NCI-H2081 (cell line): ENCODE results near the gene LAMC2.
A peak's percentile ranks its signal among the peaks of the same experiment; 100 is the strongest.
"Not testable (repeated sequence)": the region's sequence is repeated elsewhere in the genome, so short reads cannot be mapped to it uniquely, and the experiment has no call there.

Source experiments
- DNase-seq, 2 experiments: peaks; one replicate each; lab custom pipeline; 2025; lab: John Stamatoyannopoulos, UW

Gene LAMC2

DNA sequence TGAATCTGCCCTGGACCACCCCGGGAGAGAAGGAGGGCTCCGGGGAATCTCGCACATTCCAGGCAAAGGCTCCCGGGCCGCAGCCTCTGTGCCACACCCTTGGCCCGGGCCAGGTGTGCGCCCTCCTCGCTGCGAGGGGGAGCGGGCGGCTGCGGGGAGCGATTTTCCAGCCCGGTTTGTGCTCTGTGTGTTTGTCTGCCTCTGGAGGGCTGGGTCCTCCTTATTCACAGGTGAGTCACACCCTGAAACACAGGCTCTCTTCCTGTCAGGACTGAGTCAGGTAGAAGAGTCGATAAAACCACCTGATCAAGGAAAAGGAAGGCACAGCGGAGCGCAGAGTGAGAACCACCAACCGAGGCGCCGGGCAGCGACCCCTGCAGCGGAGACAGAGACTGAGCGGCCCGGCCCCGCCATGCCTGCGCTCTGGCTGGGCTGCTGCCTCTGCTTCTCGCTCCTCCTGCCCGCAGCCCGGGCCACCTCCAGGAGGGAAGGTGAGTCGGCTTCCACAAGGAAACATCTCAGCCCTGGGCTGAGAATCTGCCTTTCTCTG is at the start of gene LAMC2:
TSS of gene LAMC2 (plus strand) at position 324 of the 550 bp plus-strand sequence. CDS start at position 413, 89 bp downstream.
- peak; percentile 72 to 79 for DNase-seq

DNA sequence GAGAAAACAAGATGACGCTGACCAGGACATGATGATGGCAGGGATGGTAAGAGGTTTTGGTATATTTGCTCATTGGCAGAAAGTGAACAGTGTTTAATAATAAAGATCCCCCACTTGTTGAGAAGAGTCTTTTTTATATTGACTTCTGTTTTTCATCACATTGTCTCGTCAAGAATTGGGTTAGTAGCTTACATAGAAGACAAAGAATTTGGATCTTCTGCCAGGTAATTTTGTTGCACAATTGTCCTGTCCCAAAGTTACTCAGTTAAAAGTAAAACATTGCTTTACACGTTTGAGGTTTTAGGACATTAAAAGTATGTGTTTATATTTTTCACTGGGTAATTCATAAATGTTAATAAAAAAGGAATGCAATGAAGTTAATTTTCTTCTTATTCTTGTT is 48.3 kb upstream of the LAMC2 start:
- no peak for DNase-seq

DNA sequence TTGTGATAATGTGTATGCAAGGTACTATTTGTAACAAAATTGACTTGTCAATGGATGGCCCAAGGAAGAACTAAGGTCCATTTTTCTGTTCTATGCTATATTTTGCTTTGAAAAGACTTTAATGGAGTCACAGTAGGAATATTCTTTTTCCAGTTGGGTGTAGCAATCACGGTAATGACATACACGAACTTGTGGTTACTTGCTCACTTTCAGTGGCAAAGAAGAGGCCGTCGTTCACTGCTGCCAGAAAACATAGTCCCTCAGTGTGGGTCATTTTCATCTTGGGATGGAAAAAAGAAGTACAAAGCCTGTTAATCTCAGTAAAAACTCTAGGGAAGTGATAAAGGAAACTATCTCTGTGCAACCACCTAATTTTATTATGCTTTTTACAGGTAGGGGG is 47.8 kb upstream of the LAMC2 start:
- no peak for DNase-seq

DNA sequence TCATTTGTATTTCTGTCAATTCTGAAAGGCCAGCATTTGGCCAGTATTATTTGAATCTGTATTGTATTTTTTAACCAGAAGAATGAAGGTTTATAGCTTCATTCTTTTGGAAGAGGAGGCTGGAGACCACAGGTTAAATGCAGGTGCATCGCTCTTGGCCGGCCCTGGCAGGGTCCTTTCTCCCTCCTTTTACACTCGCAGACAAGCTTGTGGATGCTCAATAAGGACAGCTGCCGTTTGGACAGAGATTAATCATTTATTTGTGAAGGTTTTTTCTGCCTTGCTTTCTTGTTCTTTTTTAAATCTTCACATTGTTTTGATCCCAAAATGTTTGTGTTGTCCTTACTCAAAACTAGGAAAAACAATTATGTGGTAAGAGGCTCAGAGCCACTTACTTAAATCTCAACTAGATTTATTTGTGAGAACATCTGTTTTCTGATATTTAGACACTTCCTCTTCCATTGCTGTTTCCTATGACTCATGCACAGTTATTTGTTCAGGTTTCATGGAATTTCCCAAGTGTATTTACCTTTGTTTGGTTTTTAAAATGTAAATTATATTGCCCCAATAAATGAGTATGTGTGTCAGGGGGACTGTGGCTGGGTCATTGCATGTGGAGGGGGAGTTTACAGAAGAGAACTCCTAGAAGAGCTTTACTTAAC is 46.7 kb upstream of the LAMC2 start:
- DNase-seq = no peak

DNA sequence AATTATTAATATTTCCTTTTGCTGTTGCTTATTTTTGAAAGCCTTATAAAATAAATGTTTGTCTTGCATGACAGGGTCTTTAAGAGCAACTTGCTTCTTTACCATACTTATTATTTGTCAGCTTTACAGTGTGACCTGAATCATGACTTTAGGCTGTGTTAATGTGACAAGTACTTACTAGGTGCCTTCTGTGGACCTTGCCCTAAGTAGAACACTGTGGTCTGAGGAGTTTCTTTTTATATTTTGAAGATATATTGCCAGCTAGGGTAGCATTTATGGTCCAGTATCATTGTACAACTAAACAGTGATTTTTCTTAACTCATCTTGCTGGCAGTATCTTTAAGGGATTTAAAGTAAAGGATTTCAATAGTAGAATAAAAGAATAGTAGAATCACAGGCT is 45.4 kb upstream of the LAMC2 start:
- DNase-seq = no peak

DNA sequence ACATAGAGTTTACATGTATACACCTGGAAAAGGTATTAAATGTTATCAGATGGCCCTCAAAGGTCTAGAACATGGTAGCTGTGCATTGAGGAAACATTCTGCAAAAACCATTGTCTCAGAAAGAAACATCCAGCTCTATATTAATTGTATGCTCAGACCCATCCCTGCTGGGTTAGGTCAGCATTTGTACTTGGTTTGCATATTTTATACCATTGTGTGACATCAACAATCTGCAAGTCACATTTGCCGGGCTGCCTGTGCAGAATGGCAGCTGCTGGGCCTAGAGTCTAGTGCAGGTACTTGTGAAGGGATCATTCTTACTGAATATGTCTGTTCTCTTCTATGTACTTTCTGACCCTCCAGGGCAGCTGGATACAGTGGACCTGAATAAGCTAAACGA is 43.9 kb upstream of the LAMC2 start:
- no peak for DNase-seq

DNA sequence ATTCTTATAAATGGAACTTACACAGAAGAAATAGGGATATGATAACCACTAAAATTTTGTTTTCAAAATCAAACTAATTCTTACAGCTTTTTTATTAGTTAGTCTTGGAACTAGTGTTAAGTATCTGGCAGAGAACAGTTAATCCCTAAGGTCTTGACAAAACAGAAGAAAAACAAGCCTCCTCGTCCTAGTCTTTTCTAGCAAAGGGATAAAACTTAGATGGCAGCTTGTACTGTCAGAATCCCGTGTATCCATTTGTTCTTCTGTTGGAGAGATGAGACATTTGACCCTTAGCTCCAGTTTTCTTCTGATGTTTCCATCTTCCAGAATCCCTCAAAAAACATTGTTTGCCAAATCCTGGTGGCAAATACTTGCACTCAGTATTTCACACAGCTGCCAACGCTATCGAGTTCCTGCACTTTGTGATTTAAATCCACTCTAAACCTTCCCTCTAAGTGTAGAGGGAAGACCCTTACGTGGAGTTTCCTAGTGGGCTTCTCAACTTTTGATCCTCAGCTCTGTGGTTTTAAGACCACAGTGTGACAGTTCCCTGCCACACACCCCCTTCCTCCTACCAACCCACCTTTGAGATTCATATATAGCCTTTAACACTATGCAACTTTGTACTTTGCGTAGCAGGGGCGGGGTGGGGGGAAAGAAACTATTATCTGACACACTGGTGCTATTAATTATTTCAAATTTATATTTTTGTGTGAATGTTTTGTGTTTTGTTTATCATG is 42.3 kb upstream of the LAMC2 start:
- DNase-seq = no peak

DNA sequence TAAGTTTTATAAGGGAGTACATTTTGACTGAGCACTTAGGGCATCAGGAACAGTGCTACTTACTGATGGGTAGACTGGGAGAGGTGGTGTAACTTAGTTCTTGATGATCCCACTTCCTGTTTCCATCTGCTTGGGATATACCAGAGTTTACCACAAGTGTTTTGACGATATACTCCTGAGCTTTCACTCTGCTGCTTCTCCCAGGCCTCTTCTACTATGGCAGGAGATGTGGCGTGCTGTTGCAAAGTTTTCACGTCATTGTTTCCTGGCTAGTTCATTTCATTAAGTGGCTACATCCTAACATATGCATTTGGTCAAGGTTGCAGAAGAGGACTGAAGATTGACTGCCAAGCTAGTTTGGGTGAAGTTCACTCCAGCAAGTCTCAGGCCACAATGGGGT is 41.3 kb upstream of the LAMC2 start:
- no peak for DNase-seq

DNA sequence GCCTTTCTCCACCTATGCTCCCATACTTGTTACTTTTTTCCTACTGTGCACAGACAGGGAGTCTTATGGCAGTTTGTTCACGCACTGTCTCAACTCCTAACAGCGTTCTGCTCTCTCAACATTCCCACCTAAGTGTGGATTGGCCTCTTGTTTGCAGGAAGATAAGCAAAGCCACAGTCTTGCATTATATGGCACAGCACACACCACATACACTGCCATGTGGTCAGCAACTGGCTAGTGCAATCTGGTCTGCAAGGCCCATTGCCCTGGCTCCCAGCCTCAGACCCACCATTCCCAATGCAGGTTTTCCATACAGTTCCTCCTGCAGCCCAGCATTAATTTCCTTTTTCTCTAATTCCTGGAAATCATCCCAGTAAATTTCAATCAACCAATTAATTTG is 38.3 kb upstream of the LAMC2 start:
- no peak for DNase-seq

DNA sequence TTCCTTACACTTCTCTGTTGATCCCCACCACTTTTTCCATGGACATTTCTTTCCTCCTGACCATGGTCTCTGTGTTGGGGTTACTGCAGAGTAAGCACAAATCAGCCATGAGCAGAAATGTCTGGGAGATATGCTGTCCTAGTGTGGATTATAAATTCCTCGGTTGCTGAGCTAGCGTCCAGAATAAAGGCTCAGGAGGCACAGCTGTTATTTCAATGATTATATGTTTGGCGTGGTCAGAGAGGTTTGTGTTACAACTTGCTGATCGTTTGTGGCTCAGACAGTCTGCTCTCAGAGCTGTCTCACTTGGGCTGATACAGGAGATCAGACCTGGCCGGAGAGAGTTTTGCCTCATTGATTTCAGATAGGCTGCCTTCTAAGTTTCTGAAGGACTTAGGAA is 37.5 kb upstream of the LAMC2 start:
- no peak for DNase-seq

DNA sequence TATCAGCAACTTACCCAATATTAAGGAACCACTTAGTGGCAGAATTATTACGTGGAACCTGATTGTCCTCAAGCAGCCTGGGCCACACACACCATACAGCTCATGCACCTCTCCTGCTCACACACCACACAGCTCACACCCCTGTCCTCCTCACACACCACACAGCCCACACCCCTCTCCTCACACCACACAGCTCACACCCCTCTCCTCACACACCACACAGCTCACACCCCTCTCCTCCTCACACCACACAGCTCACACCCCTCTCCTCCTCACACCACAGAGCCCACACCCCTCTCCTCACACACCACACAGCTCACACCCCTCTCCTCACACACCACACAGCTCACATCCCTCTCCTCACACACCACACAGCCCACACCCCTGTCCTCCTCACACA is 36.8 kb upstream of the LAMC2 start:
- DNase-seq = no peak

DNA sequence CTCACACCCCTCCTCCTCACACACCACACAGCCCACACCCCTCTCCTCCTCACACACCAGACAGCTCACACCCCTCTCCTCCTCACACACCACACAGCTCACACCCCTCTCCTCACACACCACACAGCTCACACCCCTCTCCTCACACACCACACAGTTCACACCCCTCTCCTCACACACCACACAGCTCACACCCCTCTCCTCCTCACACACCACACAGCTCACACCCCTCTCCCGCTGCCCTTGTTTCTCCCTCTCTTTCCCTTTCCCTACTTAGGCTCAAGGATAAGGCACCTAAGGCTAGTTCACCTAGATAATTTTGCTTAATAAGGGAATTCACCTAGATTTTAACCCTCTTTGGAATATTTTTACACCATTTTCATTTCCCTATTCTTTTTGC is 36.0 kb upstream of the LAMC2 start:
- not testable (repeated sequence) for DNase-seq

DNA sequence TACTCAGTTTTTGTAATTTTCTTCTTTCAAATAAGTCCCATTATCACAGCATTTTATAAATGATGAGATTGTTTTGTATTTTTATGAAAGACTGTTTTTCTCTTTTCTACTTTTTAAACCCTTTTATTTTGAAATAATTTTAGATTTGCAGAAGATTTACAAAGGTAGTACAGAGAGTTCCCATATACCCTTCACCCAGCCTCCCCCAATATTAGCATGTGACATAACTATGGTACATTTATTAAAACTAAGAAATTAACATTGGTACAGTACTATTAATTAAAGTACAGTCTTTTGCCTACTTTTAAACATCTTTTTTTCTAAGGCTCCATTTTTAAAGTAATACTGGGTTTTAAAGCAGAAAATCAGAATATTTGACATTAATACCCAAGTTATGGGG is 35.6 kb upstream of the LAMC2 start:
- DNase-seq = no peak

DNA sequence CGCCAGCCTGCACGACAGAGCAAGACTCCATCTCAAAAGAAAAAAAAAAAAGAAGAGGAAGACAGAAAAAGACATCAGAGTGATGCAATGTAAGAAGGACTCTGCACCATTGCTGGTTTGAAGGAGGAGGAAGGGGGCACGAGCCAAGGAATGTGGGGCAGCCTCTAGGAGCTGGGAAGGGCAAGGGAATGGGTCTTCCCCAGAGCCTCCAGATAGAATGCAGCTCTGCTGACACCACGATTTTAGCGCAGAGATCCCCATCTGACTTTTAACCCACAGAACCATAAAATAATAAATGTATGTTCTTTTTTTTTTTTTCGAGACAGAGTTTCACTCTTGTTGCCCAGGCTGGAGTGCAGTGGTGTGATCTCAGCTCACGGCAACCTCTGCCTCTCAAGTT is 33.9 kb upstream of the LAMC2 start:
- DNase-seq = no peak

DNA sequence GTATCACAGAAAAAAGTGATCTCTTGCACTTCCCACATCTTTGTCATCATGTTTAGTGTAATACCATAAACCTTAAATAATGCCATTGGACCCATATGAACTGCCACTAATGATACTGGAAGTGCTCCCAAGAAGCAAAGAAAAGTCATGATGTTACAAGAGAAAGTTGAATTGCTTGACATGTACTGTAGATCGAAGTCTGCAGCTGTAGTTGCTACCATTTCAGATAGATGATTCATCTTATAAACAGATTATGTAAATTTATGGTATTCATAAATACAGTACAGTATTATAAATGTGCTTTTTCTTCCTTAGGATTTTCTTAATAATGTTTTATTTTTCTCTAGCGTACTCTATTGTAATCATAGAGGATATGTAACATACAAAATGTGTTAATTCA is 30.1 kb upstream of the LAMC2 start:
- no peak for DNase-seq

DNA sequence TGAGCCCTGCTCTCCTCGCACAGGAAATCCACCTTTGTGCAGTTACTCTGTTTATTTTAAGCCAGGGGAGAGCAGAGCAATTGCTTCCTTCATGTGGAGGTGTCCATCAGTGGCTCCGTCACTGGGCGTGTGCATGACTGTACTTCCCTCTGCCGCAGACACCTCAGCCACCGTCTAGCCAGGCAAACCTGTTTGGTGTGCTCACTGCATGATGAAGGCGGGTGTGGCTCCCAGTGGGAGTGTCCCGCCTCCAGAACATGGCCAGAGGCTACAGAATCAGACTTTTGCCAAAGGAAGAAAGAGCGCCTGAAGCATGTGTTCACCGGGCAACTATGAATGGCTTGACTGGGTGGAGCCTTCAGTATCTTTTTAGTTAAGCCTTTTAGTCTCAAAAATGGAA is 26.1 kb upstream of the LAMC2 start:
- peak; percentile 28 to 29 for DNase-seq

DNA sequence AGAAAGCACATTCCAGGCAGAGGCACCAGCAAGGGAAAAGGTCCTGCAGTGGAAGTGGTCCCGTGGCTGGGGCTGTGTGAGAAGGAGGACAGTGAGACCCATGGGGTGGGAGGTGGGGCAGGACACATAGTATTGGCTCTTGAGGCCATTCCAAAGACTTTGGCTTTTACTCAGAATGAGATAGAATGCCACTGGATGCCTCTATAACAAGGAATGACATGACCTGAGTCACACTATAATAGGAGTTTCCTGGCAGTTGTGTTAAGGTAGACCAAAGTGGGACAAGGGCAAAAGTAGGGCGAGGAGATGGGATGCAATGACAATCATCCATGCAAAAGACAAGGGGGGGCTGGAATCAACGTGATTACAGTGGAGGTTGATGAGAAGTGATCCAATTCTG is 24.7 kb upstream of the LAMC2 start:
- no peak for DNase-seq

DNA sequence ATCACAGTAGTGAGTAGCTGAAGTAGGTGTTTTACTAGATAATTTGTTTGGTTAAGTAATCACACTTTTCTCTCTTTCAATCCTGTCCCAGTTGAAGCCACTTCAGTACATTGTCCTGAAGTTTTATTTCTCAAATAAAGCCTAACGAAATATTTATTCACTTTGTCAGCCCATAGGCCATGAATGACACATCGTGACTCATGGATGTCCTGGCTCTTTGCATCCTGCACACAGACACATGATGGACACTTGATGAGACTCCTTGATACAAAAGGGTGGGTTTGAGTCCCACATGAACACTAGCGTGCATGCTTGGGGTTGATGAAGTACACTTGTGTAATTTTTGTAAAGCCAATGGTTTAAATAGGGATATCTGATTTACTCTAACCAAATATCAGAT is 22.7 kb upstream of the LAMC2 start:
- DNase-seq = no peak

DNA sequence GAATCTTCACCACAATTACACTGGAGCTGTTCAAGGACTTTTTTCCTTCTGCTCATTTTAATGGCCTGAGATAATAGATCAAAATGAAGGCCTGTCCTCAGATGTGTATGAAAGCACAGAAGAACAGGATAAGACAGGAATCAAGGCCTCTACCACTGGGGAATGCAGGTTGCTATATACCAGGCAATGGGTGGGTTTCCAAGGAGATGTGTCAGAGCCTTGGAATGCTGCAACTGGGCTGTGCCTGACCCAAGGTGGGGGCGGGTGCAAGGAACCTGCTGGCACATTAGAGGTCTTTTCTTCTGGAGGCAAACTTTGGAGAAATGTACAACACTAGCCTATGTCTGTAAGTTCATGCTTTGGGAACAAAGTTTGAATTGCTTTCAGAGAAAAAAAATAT is 21.7 kb upstream of the LAMC2 start:
- DNase-seq = no peak

DNA sequence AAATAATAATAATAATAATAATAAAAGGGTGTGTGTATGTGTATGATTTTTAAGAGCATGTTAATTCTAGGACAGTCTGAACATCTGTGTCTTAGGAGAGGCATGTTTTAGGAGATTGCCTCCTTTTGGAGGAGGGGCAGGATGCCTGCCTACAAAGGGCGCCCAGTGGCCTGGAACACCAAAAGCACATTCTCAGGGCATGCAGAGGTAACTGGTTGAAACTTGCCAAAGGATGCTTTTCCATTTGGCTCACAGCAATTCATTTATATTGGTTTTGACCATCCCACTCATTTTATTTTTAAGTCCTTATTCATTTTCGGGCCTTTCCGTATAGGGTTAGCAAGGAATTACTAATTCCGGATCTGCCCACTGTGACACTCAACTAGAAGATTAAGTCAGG is 21.1 kb upstream of the LAMC2 start:
- DNase-seq = no peak

DNA sequence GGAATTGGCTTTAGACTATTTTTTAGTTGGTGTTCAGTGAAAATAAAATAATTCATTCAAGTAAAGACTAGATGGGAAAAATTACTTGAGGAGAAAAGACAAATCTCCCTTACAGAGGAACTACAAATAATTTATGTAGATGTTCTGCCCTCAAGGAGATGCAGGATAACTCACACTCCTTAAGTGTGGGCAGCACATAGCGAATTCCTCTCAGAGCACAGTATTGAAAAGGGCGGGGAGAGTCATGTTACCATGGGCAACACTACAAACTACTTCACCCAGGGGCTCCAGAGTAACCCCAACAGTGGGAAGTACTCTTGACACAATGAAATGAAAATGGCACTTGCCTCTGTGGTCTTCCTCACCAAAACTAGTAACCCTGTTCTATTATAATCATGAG is 20.6 kb upstream of the LAMC2 start:
- no peak for DNase-seq

DNA sequence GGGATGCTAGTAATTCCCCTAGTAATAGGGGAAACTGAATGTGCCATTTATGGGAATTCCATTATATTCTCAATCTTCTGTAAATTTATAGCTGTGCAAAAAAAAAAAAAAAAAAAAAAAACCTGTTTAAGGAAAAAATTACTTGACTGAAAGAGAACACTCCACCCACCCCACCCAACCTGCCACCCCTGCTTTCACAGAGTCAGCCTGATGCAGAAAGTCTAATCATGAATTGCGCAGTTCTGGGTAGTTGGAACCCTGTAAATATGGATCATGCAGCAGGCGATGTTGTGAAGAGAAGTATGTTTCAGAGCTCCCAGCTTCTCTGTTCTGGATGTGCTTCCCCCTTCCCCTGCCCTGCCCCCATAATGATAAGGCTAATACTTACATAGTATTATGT is 19.6 kb upstream of the LAMC2 start:
- no peak for DNase-seq

DNA sequence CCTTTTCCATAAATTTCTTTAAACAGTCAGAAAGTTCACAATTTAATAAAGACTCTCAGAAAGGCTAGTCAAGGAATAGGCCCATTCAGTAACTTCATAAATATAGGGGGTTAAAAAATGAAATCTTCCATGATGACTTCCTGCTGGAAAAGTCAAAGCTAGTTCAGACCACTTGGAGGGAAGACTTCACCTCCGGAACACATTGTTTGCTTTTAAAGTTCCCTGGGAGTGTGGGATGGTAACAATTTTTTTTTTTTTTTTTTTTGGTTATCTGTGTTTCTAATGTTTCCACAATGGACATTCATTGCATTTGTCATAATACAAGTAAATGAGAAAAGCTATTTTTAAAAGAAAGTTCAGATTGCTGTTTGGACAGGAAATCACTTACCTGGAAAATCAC is 18.4 kb upstream of the LAMC2 start:
- DNase-seq = no peak

DNA sequence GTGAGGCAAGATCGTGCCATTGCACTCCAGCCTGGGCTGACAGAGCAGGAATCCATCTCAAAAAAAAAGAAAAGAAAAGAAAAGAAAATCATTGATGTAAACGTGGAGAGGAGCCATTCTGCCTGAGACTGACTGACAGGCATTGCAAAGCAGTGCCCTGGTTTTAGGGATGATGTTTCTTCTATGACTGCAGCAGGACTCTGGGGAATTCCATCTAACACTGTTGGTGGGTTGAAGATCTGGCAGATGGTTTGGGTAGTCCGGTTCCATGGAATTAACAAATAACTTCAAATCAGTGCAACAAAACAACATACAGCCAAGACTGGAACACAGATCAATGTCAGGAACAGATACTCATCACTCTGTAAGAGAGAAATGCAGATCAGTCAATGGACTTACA is 17.8 kb upstream of the LAMC2 start:
- no peak for DNase-seq
